ENCODE measurements around the gene DDC. TPM values are rescaled to one million over a fixed set of nuclear protein-coding genes. Genes with fewer than 3 reads are reported as not detected.

Gene DDC
- total and polyA plus RNA-seq, 4 donors = 0.23 to 3.1 (median 1.6) TPM

GRCh38 chr7:50508471-50508943, 56.7 kb downstream of the DDC start:
- H3K9me3 ChIP-seq (ENCODE audit: control insufficient read depth in 4 of 4, insufficient read depth in 3 of 4, low read length in 3 of 4) = peaks cover 0 to 3% (median 0%) of the 10 kb centered on the region in 4 donors
- no peak for ATAC-seq (ENCODE audit: insufficient read depth, low FRiP score)
- peaks cover 0 to 2% (median 0%) of the 10 kb centered on the region in 5 donors for H3K4me1 ChIP-seq (ENCODE audit: control insufficient read depth in 5 of 5, insufficient read depth in 5 of 5, low read length in 5 of 5)
- WGBS, 2 donors = 77 to 83% methylated on average over 5 of the region's 5 CpGs
- no peak overlapping the region for H3K4me3 ChIP-seq
- no peak overlapping the region for H3K27ac ChIP-seq (ENCODE audit: low read depth in 1 of 2, low read length in 1 of 2)
- H3K36me3 ChIP-seq (ENCODE audit: control insufficient read depth in 4 of 4, insufficient read depth in 4 of 4, low read length in 4 of 4) = no peaks in the 10 kb centered on the region
- TF ChIP-seq CTCF (IDR thresholded peaks at IDR 0.05; ENCODE audit: control extremely low read depth, extremely low read depth) = no peak
- H3K27me3 ChIP-seq (ENCODE audit: control insufficient read depth in 3 of 3, insufficient read depth in 3 of 3, low read length in 2 of 3) = no peaks in the 10 kb centered on the region
- DNase-seq = no peak
- H3K9ac ChIP-seq (ENCODE audit: insufficient read depth in 1 of 2, low read length in 2 of 2) = no peak overlapping the region

- Histone ChIP-seq H3K9ac (ENCODE audit: insufficient read depth in 1 of 2, low read length in 2 of 2) (no peak overlapping the region), H3K27me3 (ENCODE audit: control insufficient read depth in 3 of 3, insufficient read depth in 3 of 3, low read length in 2 of 3) (no peaks in the 10 kb centered on the region), H3K9me3 (ENCODE audit: control insufficient read depth in 4 of 4, insufficient read depth in 3 of 4, low read length in 3 of 4) (no peaks in the 10 kb centered on the region), H3K4me3 (no peak overlapping the region), H3K36me3 (ENCODE audit: control insufficient read depth in 4 of 4, insufficient read depth in 4 of 4, low read length in 4 of 4) (no peaks in the 10 kb centered on the region), H3K27ac (ENCODE audit: low read depth in 1 of 2, low read length in 1 of 2) (no peak overlapping the region), H3K4me1 (ENCODE audit: control insufficient read depth in 5 of 5, insufficient read depth in 5 of 5, low read length in 5 of 5) (peaks cover 0 to 2% (median under 1%) of the 10 kb centered on the region in 5 donors)
- no peak for DNase-seq
- ATAC-seq (ENCODE audit: insufficient read depth, low FRiP score) = no peak
- WGBS, 2 donors = 84 to 86% methylated on average over 7 of the region's 7 CpGs
- TF ChIP-seq CTCF (IDR thresholded peaks at IDR 0.05; ENCODE audit: control extremely low read depth, extremely low read depth) = no peak
Observed at GRCh38 chr7:50507898-50508470, 57.2 kb downstream of the DDC start.

- Histone ChIP-seq H3K27ac (ENCODE audit: low read depth in 1 of 2, low read length in 1 of 2) (no peak overlapping the region), H3K9me3 (ENCODE audit: control insufficient read depth in 4 of 4, insufficient read depth in 3 of 4, low read length in 3 of 4) (no peaks in the 10 kb centered on the region), H3K4me1 (ENCODE audit: control insufficient read depth in 5 of 5, insufficient read depth in 5 of 5, low read length in 5 of 5) (peaks cover 0 to 11% (median 2%) of the 10 kb centered on the region in 5 donors), H3K36me3 (ENCODE audit: control insufficient read depth in 4 of 4, insufficient read depth in 4 of 4, low read length in 4 of 4) (no peaks in the 10 kb centered on the region), H3K9ac (ENCODE audit: insufficient read depth in 1 of 2, low read length in 2 of 2) (no peak overlapping the region), H3K4me3 (no peak overlapping the region), H3K27me3 (ENCODE audit: control insufficient read depth in 3 of 3, insufficient read depth in 3 of 3, low read length in 2 of 3) (no peaks in the 10 kb centered on the region)
- no peak for TF ChIP-seq CTCF (IDR thresholded peaks at IDR 0.05; ENCODE audit: control extremely low read depth, extremely low read depth)
- WGBS, 2 donors = 66 to 70% methylated on average over 10 of the region's 10 CpGs
- DNase-seq (no peak), ATAC-seq (ENCODE audit: insufficient read depth, low FRiP score) (no peak)
Observed at GRCh38 chr7:50505553-50506210, 59.5 kb downstream of the DDC start.
